Stimulated activated CD8-positive, alpha-beta memory T cell treated with anti-CD3 and anti-CD28 coated beads, Interleukin-7, amount 100 ng/mL, for 1 hour (primary cell): Measurements from ENCODE around the gene PDXP.
"Not testable (repeated sequence)": the region's sequence is repeated elsewhere in the genome, so short reads cannot be mapped to it uniquely, and the experiment has no call there.

ENCODE experiments used
- DNase-seq, 2 donors: peaks; one replicate each; pipeline ENCODE4 v3.0.0-alpha.2; 2020; ENCODE audit warnings: low read depth in 2 of 2

The PDXP gene

GRCh38 chr22:37647317-37647716 is 11.2 kb upstream of the PDXP start:
- no peak for DNase-seq

GRCh38 chr22:37647928-37648327 is 10.6 kb upstream of the PDXP start:
- DNase-seq: no peak

- DNase-seq: no peak
Observed at GRCh38 chr22:37650463-37651136, 7.9 kb upstream of the PDXP start.

GRCh38 chr22:37654563-37655251 is 3.8 kb upstream of the PDXP start:
- no peak for DNase-seq

- no peak for DNase-seq
Observed at GRCh38 chr22:37655252-37655563, 3.3 kb upstream of the PDXP start.

GRCh38 chr22:37656583-37656982 is 1.9 kb upstream of the PDXP start:
- DNase-seq: not testable (repeated sequence)

GRCh38 chr22:37657590-37658132 is 862 bp upstream of the PDXP start:
- no peak for DNase-seq

GRCh38 chr22:37659066-37659896 is 758 bp downstream of the PDXP start:
- DNase-seq: no peak

- no peak for DNase-seq
Observed at GRCh38 chr22:37659897-37660708, 1.6 kb downstream of the PDXP start.

- no peak for DNase-seq
Observed at GRCh38 chr22:37660709-37661045, 2.2 kb downstream of the PDXP start.

- DNase-seq: no peak
Observed at GRCh38 chr22:37661160-37661924, 2.8 kb downstream of the PDXP start.

GRCh38 chr22:37662039-37662438 is 3.5 kb downstream of the PDXP start:
- DNase-seq: no peak

- DNase-seq: no peak
Observed at GRCh38 chr22:37663521-37664140, 5.1 kb downstream of the PDXP start.

- DNase-seq: no peak
Observed at GRCh38 chr22:37664249-37665101, 6.0 kb downstream of the PDXP start.

GRCh38 chr22:37665487-37665886 is 7.0 kb downstream of the PDXP start:
- no peak for DNase-seq

- no peak for DNase-seq
Observed at GRCh38 chr22:37669586-37669985, 11.1 kb downstream of the PDXP start.

GRCh38 chr22:37672206-37672919 is 13.8 kb downstream of the PDXP start:
- DNase-seq: no peak

GRCh38 chr22:37672920-37673455 is 14.5 kb downstream of the PDXP start:
- no peak for DNase-seq

- no peak for DNase-seq
Observed at GRCh38 chr22:37674248-37674647, 15.7 kb downstream of the PDXP start.
